ENCODE measurements around the gene ABTB2. TPM values are rescaled to one million over a fixed set of nuclear protein-coding genes. Genes with fewer than 3 reads are reported as not detected.
A peak's percentile ranks its signal among the peaks of the same experiment; 100 is the strongest.

ABTB2 gene
- polyA plus RNA-seq, 1 donor: 8.7 TPM

DNA sequence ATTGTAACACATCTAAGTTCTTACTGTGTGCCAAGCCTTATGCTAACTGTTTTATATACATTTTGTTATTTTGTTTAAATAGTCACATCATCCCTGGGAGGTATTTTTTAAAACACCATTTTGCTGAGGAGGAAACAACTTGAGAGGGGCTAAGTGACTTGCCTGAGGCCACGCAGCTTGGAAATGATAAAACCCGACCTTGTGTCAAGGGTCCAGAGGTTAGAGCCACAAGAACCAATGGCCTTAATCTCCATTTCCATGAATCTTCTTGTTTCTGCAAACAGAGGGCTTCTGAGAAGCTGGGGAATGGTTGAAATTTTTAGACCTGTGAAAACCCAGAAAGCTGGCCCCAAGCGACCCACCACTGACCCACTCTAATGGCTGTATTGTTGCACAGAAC, 16.7 kb downstream of the ABTB2 start:
- no peak for DNase-seq

DNA sequence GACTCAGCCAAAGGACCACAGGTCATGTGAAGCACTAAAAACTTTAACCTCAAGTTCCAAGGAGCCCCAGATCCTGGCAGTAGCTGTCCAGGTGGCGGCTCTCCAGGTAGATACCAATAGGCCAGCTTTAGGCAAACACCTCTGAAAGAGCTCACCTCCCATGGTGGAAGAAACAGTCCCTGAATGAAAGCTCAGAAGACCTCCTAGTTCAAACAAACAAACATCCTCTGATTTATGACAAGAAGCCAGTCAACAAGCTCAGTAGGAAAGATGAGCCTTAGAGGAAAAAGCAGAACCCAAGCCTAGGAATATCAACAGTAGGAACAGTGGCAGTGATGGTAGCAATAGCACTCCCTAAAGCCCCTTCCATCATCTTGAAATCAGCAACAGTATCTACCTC, 17.2 kb downstream of the ABTB2 start:
- no peak for DNase-seq

- DNase-seq: no peak
Measured at GRCh38 chr11:34339149-34340064, 18.4 kb downstream of the ABTB2 start.

DNA sequence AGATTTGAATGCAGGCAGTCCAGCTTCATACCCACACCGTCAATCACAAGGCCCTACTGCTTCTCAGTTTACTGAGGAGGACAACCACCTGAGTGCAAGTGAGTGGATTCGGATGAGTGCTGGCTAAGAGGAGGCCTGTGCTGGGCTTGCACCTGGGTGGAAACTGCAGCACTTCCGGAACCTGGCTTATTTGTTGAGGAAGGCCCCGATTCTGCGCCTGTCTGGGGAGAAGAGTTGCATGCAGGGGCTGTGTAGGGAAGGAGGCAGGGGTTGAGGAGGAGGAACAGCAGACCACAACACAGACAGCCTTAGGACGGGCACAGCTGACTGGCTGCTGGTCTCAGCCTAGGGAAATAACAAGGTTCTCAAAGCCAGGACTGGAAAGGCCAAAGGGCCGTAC, 20.8 kb downstream of the ABTB2 start:
- DNase-seq: no peak

GRCh38 chr11:34335801-34336200, 22.0 kb downstream of the ABTB2 start:
- no peak for DNase-seq

DNA sequence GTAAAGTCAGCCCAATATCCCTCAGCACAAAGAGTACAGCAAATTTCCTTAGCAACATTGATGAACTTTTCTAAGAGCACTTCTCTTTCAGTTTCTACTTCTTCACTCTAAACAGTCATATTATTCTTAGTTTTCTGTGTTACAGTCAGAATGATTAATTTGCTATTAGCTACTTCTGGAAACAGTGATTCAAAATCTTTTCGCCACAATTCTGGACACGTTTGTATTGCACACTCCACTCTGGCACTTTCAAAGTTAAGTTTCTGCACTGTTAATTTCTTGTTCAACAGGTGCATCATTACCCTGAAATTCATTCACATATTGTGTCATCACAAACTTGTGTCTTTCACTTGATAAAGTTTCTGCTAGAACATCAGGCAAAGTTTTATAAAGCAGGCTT, 22.5 kb downstream of the ABTB2 start:
- no peak for DNase-seq

GRCh38 chr11:34333787-34334186, 24.0 kb downstream of the ABTB2 start:
- no peak for DNase-seq

DNA sequence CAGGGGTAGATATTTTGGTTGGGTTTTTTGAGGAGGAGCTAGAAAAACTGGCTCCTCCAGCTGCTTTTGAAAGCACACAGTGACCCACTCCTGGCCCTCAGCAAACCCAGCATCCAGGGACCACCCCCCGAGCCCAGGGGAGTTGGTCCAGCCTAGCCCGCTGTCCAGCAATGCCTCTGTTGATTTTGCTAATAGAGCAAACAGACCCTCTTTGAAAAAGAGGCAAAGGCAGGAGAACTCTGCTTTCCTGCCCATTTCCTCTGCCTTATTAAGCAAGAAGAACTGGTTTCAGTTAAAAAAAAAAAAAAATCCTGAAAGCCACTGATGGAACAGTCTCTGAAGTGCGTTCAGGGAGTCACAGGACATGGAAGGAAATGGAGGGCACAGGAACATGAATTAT, 25.3 kb downstream of the ABTB2 start:
- DNase-seq: no peak

GRCh38 chr11:34331736-34332135, 26.1 kb downstream of the ABTB2 start:
- no peak for DNase-seq

DNA sequence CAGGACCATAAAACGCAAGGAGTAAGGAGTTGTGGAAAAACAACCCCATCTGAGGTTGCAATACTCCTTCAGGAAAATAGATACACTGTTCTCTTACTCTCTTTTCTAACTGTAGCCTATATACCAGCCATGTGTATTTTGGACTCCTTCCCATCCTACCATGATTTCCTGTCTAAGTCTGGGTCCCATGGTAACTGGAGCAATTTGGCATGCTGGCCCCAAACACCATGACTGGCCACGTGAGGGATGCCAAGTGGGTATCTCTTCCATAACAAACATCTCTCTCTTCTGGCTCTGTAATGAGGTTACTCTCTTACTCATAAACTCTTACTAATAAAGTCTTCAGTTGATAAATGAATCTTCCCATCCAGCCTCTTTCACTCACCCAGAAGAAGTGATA, 26.5 kb downstream of the ABTB2 start:
- DNase-seq: no peak

- DNase-seq: no peak
Measured at GRCh38 chr11:34330653-34331052, 27.2 kb downstream of the ABTB2 start.

- DNase-seq: no peak
Measured at GRCh38 chr11:34329876-34330275, 27.9 kb downstream of the ABTB2 start.

GRCh38 chr11:34328632-34328910, 29.2 kb downstream of the ABTB2 start:
- no peak for DNase-seq

- peak; percentile 86 for DNase-seq
Measured at GRCh38 chr11:34327804-34328631, 29.8 kb downstream of the ABTB2 start.

- DNase-seq: no peak
Measured at GRCh38 chr11:34324466-34324865, 33.3 kb downstream of the ABTB2 start.

GRCh38 chr11:34323601-34324000, 34.2 kb downstream of the ABTB2 start:
- no peak for DNase-seq

- no peak for DNase-seq
Measured at GRCh38 chr11:34318111-34319037, 39.4 kb downstream of the ABTB2 start.

DNA sequence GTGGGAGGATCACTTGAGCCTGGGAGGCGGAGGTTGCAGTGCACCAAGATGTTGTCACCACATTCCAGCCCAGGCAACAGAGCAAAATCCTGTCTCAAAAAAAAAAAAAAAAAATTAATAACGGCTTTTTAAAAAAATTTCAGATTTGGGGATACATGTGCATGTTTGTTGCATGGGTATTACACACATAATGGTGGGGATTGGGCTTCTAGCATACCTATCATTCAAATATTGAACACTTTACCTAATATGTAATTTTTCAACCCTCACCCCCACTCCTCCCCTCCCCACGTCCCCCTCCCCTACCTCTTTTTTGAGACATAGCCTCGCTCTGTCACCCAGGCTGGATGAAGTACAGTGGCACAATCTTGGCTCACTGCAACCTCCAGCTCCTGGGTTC, 40.1 kb downstream of the ABTB2 start:
- DNase-seq: no peak

DNA sequence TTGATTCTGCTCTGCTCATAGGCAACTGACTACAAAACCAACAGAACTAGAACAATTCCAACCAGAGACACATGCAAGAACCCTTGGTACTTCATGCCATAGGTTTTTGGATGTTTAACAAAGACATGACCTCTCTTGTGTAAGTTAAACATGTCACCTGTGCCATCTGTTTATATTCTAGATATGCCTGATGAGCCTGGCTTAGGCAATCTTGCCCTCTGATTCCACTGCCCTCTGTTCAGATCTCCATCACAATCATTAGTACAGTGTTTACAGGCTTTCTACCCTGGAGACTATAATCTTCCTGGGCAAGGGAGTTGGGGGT, 40.8 kb downstream of the ABTB2 start:
- DNase-seq: no peak

DNA sequence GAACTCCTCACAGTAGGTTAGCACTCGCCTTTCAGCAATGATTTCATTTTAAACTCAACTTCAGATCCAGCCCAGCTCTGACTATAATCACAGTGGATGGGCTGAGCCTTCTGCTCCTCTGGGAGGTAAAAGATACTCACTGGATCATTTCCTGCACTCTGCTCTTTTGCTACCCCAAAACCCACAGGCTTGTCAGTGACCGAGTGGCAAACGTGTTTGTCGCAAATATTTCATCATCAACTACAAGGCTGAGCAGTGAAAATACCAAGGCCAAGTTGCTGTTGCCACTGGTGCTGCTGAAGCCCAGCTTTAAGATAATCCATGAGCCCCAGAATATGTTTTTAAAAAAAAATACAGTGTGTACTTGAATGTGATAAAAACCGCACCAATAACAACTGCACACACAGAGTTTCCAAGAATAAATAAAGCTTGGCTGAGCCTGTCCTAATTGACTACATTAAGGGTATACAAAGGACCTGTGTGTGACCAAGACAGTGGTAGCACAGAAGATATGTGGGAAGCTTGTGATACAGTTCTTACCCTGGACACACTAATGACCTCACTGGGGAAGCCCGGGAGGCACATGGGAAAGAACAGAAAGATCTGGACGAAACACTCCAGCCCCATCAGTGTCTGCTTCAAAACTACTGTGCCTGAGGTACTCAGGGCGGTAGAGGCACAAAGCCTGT, 41.3 kb downstream of the ABTB2 start:
- DNase-seq: no peak

- no peak for DNase-seq
Measured at GRCh38 chr11:34315394-34315793, 42.4 kb downstream of the ABTB2 start.

GRCh38 chr11:34314936-34315335, 42.9 kb downstream of the ABTB2 start:
- peak; percentile 61 for DNase-seq

All from hindlimb muscle (tissue), 1 donor.